ENCODE measurements around the gene TCF25. TPM values are rescaled to one million over a fixed set of nuclear protein-coding genes. Genes with fewer than 3 reads are reported as not detected.

TCF25 gene
- total RNA-seq, 3 donors from 2014 or later, result 144 to 182 (median 164) TPM

GRCh38 chr16:89881368-89881730 lies 8.0 kb downstream of the TCF25 start:
- H3K36me3 Mint-ChIP-seq (ENCODE audit: insufficient read depth), result peaks cover 37% of the 10 kb centered on the region
- no peaks in the 10 kb centered on the region for H3K27me3 Mint-ChIP-seq (ENCODE audit: low read depth)
- peaks cover 7% of the 10 kb centered on the region for H3K4me1 Mint-ChIP-seq (ENCODE audit: low read depth)
- H3K9me3 Mint-ChIP-seq, result no peaks in the 10 kb centered on the region
- H3K4me3 Mint-ChIP-seq, result no peak overlapping the region
- ATAC-seq, result no peak
- no peak for DNase-seq

GRCh38 chr16:89883346-89884040 lies 10.1 kb downstream of the TCF25 start:
- no peak for DNase-seq
- peaks cover 39% of the 10 kb centered on the region for H3K36me3 Mint-ChIP-seq (ENCODE audit: insufficient read depth)
- no peak for ATAC-seq
- no peaks in the 10 kb centered on the region for H3K9me3 Mint-ChIP-seq
- no peak overlapping the region for H3K4me3 Mint-ChIP-seq
- H3K27me3 Mint-ChIP-seq (ENCODE audit: low read depth), result no peaks in the 10 kb centered on the region
- peaks cover 5% of the 10 kb centered on the region for H3K4me1 Mint-ChIP-seq (ENCODE audit: low read depth)

- Mint-ChIP-seq H3K9me3 (no peaks in the 10 kb centered on the region), H3K27me3 (ENCODE audit: low read depth) (no peaks in the 10 kb centered on the region), H3K4me1 (ENCODE audit: low read depth) (peaks cover 5% of the 10 kb centered on the region), H3K4me3 (no peak overlapping the region), H3K36me3 (ENCODE audit: insufficient read depth) (peaks cover 41% of the 10 kb centered on the region)
- ATAC-seq, result no peak
- DNase-seq, result no peak
Observed at GRCh38 chr16:89884041-89884421, 10.6 kb downstream of the TCF25 start.

- no peak overlapping the region for H3K4me3 Mint-ChIP-seq
- H3K27me3 Mint-ChIP-seq (ENCODE audit: low read depth), result no peaks in the 10 kb centered on the region
- H3K36me3 Mint-ChIP-seq (ENCODE audit: insufficient read depth), result peaks cover 41% of the 10 kb centered on the region
- DNase-seq, result no peak
- no peak for ATAC-seq
- H3K9me3 Mint-ChIP-seq, result no peaks in the 10 kb centered on the region
- H3K4me1 Mint-ChIP-seq (ENCODE audit: low read depth), result peaks cover 9% of the 10 kb centered on the region
Observed at GRCh38 chr16:89887243-89887642, 13.9 kb downstream of the TCF25 start.

GRCh38 chr16:89890200-89890599 lies 16.8 kb downstream of the TCF25 start:
- Mint-ChIP-seq H3K36me3 (ENCODE audit: insufficient read depth) (peaks cover 25% of the 10 kb centered on the region), H3K9me3 (no peaks in the 10 kb centered on the region), H3K27me3 (ENCODE audit: low read depth) (no peaks in the 10 kb centered on the region), H3K4me3 (no peak overlapping the region), H3K4me1 (ENCODE audit: low read depth) (peaks cover 9% of the 10 kb centered on the region)
- ATAC-seq (peak; percentile 81 to 85), DNase-seq (no peak)

- H3K9me3 Mint-ChIP-seq, result no peaks in the 10 kb centered on the region
- peaks cover 22% of the 10 kb centered on the region for H3K36me3 Mint-ChIP-seq (ENCODE audit: insufficient read depth)
- H3K4me3 Mint-ChIP-seq, result no peak overlapping the region
- H3K27me3 Mint-ChIP-seq (ENCODE audit: low read depth), result no peaks in the 10 kb centered on the region
- DNase-seq, result no peak
- ATAC-seq, result no peak
- peaks cover 9% of the 10 kb centered on the region for H3K4me1 Mint-ChIP-seq (ENCODE audit: low read depth)
Observed at GRCh38 chr16:89890886-89891657, 17.7 kb downstream of the TCF25 start.

GRCh38 chr16:89892055-89892630 lies 18.8 kb downstream of the TCF25 start:
- H3K27me3 Mint-ChIP-seq (ENCODE audit: low read depth), result no peaks in the 10 kb centered on the region
- peaks cover 25% of the 10 kb centered on the region for H3K36me3 Mint-ChIP-seq (ENCODE audit: insufficient read depth)
- no peaks in the 10 kb centered on the region for H3K9me3 Mint-ChIP-seq
- H3K4me1 Mint-ChIP-seq (ENCODE audit: low read depth), result peaks cover 9% of the 10 kb centered on the region
- ATAC-seq (no peak), DNase-seq (no peak)
- no peak overlapping the region for H3K4me3 Mint-ChIP-seq

GRCh38 chr16:89892635-89893034 lies 19.2 kb downstream of the TCF25 start:
- H3K36me3 Mint-ChIP-seq (ENCODE audit: insufficient read depth), result peaks cover 25% of the 10 kb centered on the region
- no peaks in the 10 kb centered on the region for H3K9me3 Mint-ChIP-seq
- ATAC-seq, result no peak
- no peaks in the 10 kb centered on the region for H3K27me3 Mint-ChIP-seq (ENCODE audit: low read depth)
- DNase-seq, result no peak
- no peak overlapping the region for H3K4me3 Mint-ChIP-seq
- peaks cover 9% of the 10 kb centered on the region for H3K4me1 Mint-ChIP-seq (ENCODE audit: low read depth)

GRCh38 chr16:89893642-89894548 lies 20.5 kb downstream of the TCF25 start:
- no peak for ATAC-seq

GRCh38 chr16:89895482-89896250 lies 22.3 kb downstream of the TCF25 start:
- ATAC-seq, result no peak
- Mint-ChIP-seq H3K4me1 (ENCODE audit: low read depth) (peaks cover 4% of the 10 kb centered on the region), H3K4me3 (no peak overlapping the region), H3K27me3 (ENCODE audit: low read depth) (no peaks in the 10 kb centered on the region), H3K9me3 (no peaks in the 10 kb centered on the region), H3K36me3 (ENCODE audit: insufficient read depth) (peaks cover 32% of the 10 kb centered on the region)
- no peak for DNase-seq

More at GRCh38 chr16:89893642-89894548, 20.5 kb downstream of the TCF25 start:
- Mint-ChIP-seq H3K36me3 (ENCODE audit: insufficient read depth) (peaks cover 24% of the 10 kb centered on the region), H3K9me3 (no peaks in the 10 kb centered on the region), H3K4me3 (no peak overlapping the region), H3K4me1 (ENCODE audit: low read depth) (peaks cover 9% of the 10 kb centered on the region), H3K27me3 (ENCODE audit: low read depth) (no peaks in the 10 kb centered on the region)
- no peak for DNase-seq

- Mint-ChIP-seq H3K4me3 (no peak overlapping the region), H3K9me3 (no peaks in the 10 kb centered on the region), H3K36me3 (ENCODE audit: insufficient read depth) (peaks cover 29% of the 10 kb centered on the region)
Observed at GRCh38 chr16:89897204-89897603, 23.8 kb downstream of the TCF25 start.

GRCh38 chr16:89898201-89898967 lies 25.0 kb downstream of the TCF25 start:
- Mint-ChIP-seq H3K27me3 (ENCODE audit: low read depth) (no peaks in the 10 kb centered on the region), H3K9me3 (no peaks in the 10 kb centered on the region), H3K4me1 (ENCODE audit: low read depth) (no peaks in the 10 kb centered on the region), H3K4me3 (no peak overlapping the region), H3K36me3 (ENCODE audit: insufficient read depth) (peaks cover 27% of the 10 kb centered on the region)
- no peak for DNase-seq
- no peak for ATAC-seq

More at GRCh38 chr16:89897204-89897603, 23.8 kb downstream of the TCF25 start:
- Mint-ChIP-seq H3K27me3 (ENCODE audit: low read depth) (no peaks in the 10 kb centered on the region), H3K4me1 (ENCODE audit: low read depth) (no peaks in the 10 kb centered on the region)
- ATAC-seq (no peak), DNase-seq (no peak)

- Mint-ChIP-seq H3K27me3 (ENCODE audit: low read depth) (no peaks in the 10 kb centered on the region), H3K9me3 (no peaks in the 10 kb centered on the region), H3K4me1 (ENCODE audit: low read depth) (no peaks in the 10 kb centered on the region), H3K36me3 (ENCODE audit: insufficient read depth) (peaks cover 27% of the 10 kb centered on the region), H3K4me3 (no peak overlapping the region)
- ATAC-seq, result no peak
- DNase-seq, result no peak
Observed at GRCh38 chr16:89899879-89900481, 26.6 kb downstream of the TCF25 start.
